Measurements from ENCODE around the gene RHO.

- TF ChIP-seq POLR2A (IDR thresholded peaks at IDR 0.05; ENCODE audit: low read depth, low read length) = no peak
- no peak for TF ChIP-seq POLR2AphosphoS5 (IDR thresholded peaks at IDR 0.05; ENCODE audit: low read depth, low read length)
Observed at GRCh38 chr3:129522953-129523352, 5.5 kb upstream of the RHO start.

Measured in GM12892 (cell line).